Transverse colon (tissue), 4 donors: Measurements from ENCODE around the gene C1orf226. TPM values are rescaled to one million over a fixed set of nuclear protein-coding genes. Genes with fewer than 3 reads are reported as not detected.

ENCODE experiments used
- DNase-seq: peaks from one replicate; pipeline ENCODE4 v3.0.0-alpha.2; 2019
- H3K27ac ChIP-seq, 4 donors: fragments of 200-600 bp; sonication (generic); 2 replicates each; pipeline ENCODE4 v1.5.1; 2016 to 2018; ENCODE audit warnings: inconsistent platforms in 4 of 4
- H3K27me3 ChIP-seq: fragments of 200-600 bp; sonication (generic); 2 replicates; pipeline ENCODE4 v1.5.1; 2017; ENCODE audit warnings: inconsistent platforms
- H3K36me3 ChIP-seq, 4 donors: fragments of 200-600 bp; sonication (generic); 2 replicates each; pipeline ENCODE4 v1.5.1; 2017 to 2019; ENCODE audit warnings: inconsistent platforms in 4 of 4
- H3K4me1 ChIP-seq, 4 donors: fragments of 200-600 bp; sonication (generic); 2 replicates each; pipeline ENCODE4 v1.5.1; 2017 to 2020; ENCODE audit warnings: inconsistent platforms in 4 of 4
- H3K4me3 ChIP-seq, 4 donors: fragments of 200-600 bp; sonication (generic); 1 replicate in 1 of 4; 2 replicates in 3 of 4; pipeline versions ENCODE4 v1.5.1 to v1.6.1; 2017 to 2019; ENCODE audit warnings: inconsistent platforms in 4 of 4
- H3K9me3 ChIP-seq, 2 donors: fragments of 200-600 bp; sonication (generic); 2 replicates each; pipeline ENCODE4 v1.5.1; 2017 to 2019; ENCODE audit warnings: inconsistent platforms in 2 of 2
- EP300 ChIP-seq: sonication (generic); formaldehyde crosslinking; IDR thresholded peaks from one replicate; pipeline ENCODE4 v1.6.1; 2017; ENCODE audit warnings: antibody characterized with exemption, low read depth
- POLR2A ChIP-seq: fragments of 450-650 bp; IDR thresholded peaks from one replicate; pipeline ENCODE4 v1.6.1; 2016; ENCODE audit warnings: antibody characterized with exemption, mild to moderate bottlenecking, moderate library complexity
- POLR2AphosphoS5 ChIP-seq, 3 donors: sonication (generic); formaldehyde crosslinking; IDR thresholded peaks; one replicate each; pipeline ENCODE4 v1.6.1; 2016; ENCODE audit warnings: antibody characterized with exemption in 3 of 3
- WGBS, 2 donors: methylation state at CpG; one replicate each; pipeline ENCODE4 v1.1.5; 2018; ENCODE audit warnings: low coverage in 1 of 2; 5-methylcytosine and 5-hydroxymethylcytosine counted together
- in situ Hi-C, 4 donors: fragments of 200-750 bp; cut with MboI; loops; one replicate each; pipeline versions ENCODE4 v1.15.0 to v1.15.1; 2017; ENCODE audit warnings: low sequenced_read_pairs in 3 of 4, low pct_ligation_motif_present in 1 of 4, low pct_unique_long_range_greater_than_20kb in 1 of 4
- intact Hi-C: fragments of 100-400 bp; cut with DNase I; formaldehyde crosslinking; loops from one replicate; pipeline ENCODE4 v1.15.1; 2023; ENCODE audit warnings: low total_unique reads
- total RNA-seq, 4 donors: library from RNA; depleted of rRNA; stranded (reverse); fragments of >200 nt; gene quantifications; one replicate each; pipeline ENCODE4 v1.1.0, GENCODE V29; 2016
- TF ChIP-seq, protein P1 (sequence below), 5 experiments: fragments of 200-600 bp in 3 of 5; fragments of 450-650 bp in 2 of 5; sonication (generic) in 3 of 5; IDR thresholded peaks; 1 replicate in 2 of 5; 2 replicates in 3 of 5; pipeline ENCODE4 v1.5.1; 2016 to 2017; ENCODE audit warnings: antibody characterized with exemption in 5 of 5, inconsistent platforms in 3 of 5, mild to moderate bottlenecking in 2 of 5, moderate library complexity in 1 of 5

C1orf226 gene
- total RNA-seq, 4 donors from 2014 or later: 13.1 to 20.3 (median 16.7) TPM

DNA sequence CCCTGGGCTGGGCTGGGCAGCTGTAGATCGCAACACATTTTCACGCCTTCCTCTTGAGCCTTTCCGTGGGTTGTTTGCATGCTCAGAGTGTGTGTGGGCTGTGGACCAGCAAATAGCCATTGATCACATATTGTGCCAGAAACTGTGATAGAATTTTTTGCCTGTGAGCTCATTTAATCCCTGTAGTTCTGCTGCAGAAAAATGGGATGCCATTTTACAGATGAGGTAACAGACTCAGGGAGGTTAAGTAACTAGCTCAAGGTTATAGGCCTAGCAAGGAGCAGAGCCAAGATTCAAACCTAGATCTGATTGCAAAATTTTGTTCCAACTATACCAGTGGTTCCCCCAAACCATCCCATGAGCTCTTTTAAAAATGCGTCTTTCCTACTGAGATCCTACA is 15.4 kb upstream of the C1orf226 start:
- in situ Hi-C loops: no loop called here
- Histone ChIP-seq H3K27ac (no peak overlapping the region), H3K4me1 (peaks cover 12 to 41% (median 19%) of the 10 kb centered on the region in 4 donors), H3K36me3 (no peaks in the 10 kb centered on the region), H3K4me3 (no peak overlapping the region), H3K27me3 (no peaks in the 10 kb centered on the region), H3K9me3 (no peaks in the 10 kb centered on the region)
- intact Hi-C loops: no loop called here
- TF ChIP-seq, protein P1, sequence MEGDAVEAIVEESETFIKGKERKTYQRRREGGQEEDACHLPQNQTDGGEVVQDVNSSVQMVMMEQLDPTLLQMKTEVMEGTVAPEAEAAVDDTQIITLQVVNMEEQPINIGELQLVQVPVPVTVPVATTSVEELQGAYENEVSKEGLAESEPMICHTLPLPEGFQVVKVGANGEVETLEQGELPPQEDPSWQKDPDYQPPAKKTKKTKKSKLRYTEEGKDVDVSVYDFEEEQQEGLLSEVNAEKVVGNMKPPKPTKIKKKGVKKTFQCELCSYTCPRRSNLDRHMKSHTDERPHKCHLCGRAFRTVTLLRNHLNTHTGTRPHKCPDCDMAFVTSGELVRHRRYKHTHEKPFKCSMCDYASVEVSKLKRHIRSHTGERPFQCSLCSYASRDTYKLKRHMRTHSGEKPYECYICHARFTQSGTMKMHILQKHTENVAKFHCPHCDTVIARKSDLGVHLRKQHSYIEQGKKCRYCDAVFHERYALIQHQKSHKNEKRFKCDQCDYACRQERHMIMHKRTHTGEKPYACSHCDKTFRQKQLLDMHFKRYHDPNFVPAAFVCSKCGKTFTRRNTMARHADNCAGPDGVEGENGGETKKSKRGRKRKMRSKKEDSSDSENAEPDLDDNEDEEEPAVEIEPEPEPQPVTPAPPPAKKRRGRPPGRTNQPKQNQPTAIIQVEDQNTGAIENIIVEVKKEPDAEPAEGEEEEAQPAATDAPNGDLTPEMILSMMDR (IDR thresholded peaks at IDR 0.05): no peak
- TF ChIP-seq POLR2A (no peak), EP300 (no peak), POLR2AphosphoS5 (IDR thresholded peaks at IDR 0.05) (no peak)
- 71% methylated on average over 4 of the region's 4 CpGs; no CpG with 5 or more reads in 1 of the 2 donors for WGBS, 2 donors
- no peak for DNase-seq

DNA sequence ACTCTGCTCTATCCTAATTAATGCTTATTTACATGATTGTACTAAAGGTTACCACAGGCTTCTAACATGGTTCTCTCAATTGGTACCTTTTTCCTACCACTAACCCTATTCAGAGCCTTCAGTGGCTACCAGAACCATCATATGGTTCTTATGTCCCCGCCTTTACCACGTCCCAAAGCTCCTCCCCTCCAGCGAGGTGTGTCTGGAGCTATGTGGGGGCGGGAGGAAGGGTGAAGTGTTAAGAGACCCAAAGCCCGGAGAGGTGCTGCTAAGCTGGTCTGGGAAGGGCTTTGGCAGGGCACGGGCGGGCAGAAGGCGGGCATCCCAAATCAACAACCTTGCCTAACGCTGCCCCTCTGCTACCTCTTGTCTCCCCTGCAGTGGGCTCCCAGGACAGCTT is 14.9 kb upstream of the C1orf226 start:
- WGBS, 2 donors: 83% methylated on average over 9 of the region's 9 CpGs; no CpG with 5 or more reads in 1 of the 2 donors
- H3K9me3 ChIP-seq: no peaks in the 10 kb centered on the region
- no peak for DNase-seq
- H3K27ac ChIP-seq: peak overlapping the region in 2 of 4 donors; percentile 18 to 73
- H3K36me3 ChIP-seq: no peaks in the 10 kb centered on the region
- peaks cover 12 to 46% (median 23%) of the 10 kb centered on the region in 4 donors for H3K4me1 ChIP-seq
- intact Hi-C loops: no loop called here
- in situ Hi-C loops: no loop called here
- H3K27me3 ChIP-seq: no peaks in the 10 kb centered on the region
- no peak for TF ChIP-seq POLR2A
- no peak for TF ChIP-seq POLR2AphosphoS5 (IDR thresholded peaks at IDR 0.05)
- TF ChIP-seq, protein P1 (IDR thresholded peaks at IDR 0.05): no peak
- TF ChIP-seq EP300: no peak
- H3K4me3 ChIP-seq: peak overlapping the region in 1 of 4 donors; percentile 33

DNA sequence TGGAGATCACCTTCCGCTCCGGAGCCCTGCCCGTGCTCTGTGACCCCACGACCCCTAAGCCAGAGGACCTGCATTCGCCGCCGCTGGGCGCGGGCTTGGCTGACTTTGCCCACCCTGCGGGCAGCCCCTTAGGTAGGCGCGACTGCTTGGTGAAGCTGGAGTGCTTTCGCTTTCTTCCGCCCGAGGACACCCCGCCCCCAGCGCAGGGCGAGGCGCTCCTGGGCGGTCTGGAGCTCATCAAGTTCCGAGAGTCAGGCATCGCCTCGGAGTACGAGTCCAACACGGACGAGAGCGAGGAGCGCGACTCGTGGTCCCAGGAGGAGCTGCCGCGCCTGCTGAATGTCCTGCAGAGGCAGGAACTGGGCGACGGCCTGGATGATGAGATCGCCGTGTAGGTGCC is 14.5 kb upstream of the C1orf226 start:
- WGBS, 2 donors: 91% methylated on average over 36 of the region's 36 CpGs; no CpG with 5 or more reads in 1 of the 2 donors
- Histone ChIP-seq H3K27ac (peak overlapping the region in 2 of 4 donors; percentile 18 to 73), H3K36me3 (no peaks in the 10 kb centered on the region), H3K9me3 (no peaks in the 10 kb centered on the region), H3K4me1 (peaks cover 12 to 50% (median 26%) of the 10 kb centered on the region in 4 donors), H3K4me3 (peak overlapping the region in 1 of 4 donors; percentile 33), H3K27me3 (no peaks in the 10 kb centered on the region)
- intact Hi-C loops (no loop called here), in situ Hi-C loops (no loop called here)
- TF ChIP-seq POLR2A: no peak
- no peak for TF ChIP-seq POLR2AphosphoS5 (IDR thresholded peaks at IDR 0.05)
- TF ChIP-seq, protein P1 (IDR thresholded peaks at IDR 0.05): no peak
- no peak for TF ChIP-seq EP300
- no peak for DNase-seq

DNA sequence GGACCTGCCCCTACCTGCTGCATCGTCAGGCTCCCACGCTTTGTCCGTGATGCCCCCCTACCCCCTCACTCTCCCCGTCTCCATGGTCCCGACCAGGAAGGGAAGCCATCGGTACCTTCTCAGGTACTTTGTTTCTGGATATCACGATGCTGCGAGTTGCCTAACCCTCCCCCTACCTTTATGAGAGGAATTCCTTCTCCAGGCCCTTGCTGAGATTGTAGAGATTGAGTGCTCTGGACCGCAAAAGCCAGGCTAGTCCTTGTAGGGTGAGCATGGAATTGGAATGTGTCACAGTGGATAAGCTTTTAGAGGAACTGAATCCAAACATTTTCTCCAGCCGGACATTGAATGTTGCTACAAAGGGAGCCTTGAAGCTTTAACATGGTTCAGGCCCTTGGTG is 13.8 kb upstream of the C1orf226 start:
- intact Hi-C loops (no loop called here), in situ Hi-C loops (no loop called here)
- H3K4me1 ChIP-seq: peaks cover 16 to 57% (median 29%) of the 10 kb centered on the region in 4 donors
- no peak for DNase-seq
- H3K27ac ChIP-seq: peak overlapping the region; percentile 48 to 73 (median 70)
- H3K36me3 ChIP-seq: no peaks in the 10 kb centered on the region
- H3K9me3 ChIP-seq: no peaks in the 10 kb centered on the region
- H3K27me3 ChIP-seq: no peaks in the 10 kb centered on the region
- TF ChIP-seq POLR2AphosphoS5 (IDR thresholded peaks at IDR 0.05) (no peak), POLR2A (no peak), EP300 (no peak)
- TF ChIP-seq, protein P1 (IDR thresholded peaks at IDR 0.05): no peak
- H3K4me3 ChIP-seq: no peak overlapping the region
- WGBS, 2 donors: 83 to 100% methylated on average over 2 to 10 of the region's 10 CpGs
